OCI-LY1 (cell line): ENCODE data around the gene CDH2.

Source experiments
- CTCF ChIP-seq: fragments of 200-600 bp; sonication (generic), shearing (Covaris generic); IDR thresholded peaks from 2 replicates; pipeline ENCODE4 v1.5.1; 2017; ENCODE audit warnings: mild to moderate bottlenecking, antibody characterized with exemption, low read length, moderate library complexity, mixed read lengths
- EZH2 ChIP-seq: fragments of 200-600 bp; sonication (generic), shearing (Covaris generic); IDR thresholded peaks from 2 replicates; pipeline ENCODE4 v1.8.0; 2017; ENCODE audit warnings: borderline replicate concordance, mixed run types, mild to moderate bottlenecking, antibody characterized with exemption, low read length, moderate library complexity, mixed read lengths

- TF ChIP-seq CTCF (no peak), EZH2 (no peak)
Measured at GRCh38 chr18:28095631-28096030, 81.3 kb downstream of the CDH2 start.
